Activated CD4-positive, alpha-beta T cell treated with anti-CD3 and anti-CD28 coated beads, Interleukin-2, amount 10 ng/mL, durations not matched to agents 7 days and 5 days (primary cell): ENCODE data around the gene ANKRD26. TPM values are rescaled to one million over a fixed set of nuclear protein-coding genes. Genes with fewer than 3 reads are reported as not detected.

Source experiments
- total RNA-seq, 2 experiments: library from RNA; stranded (reverse); gene quantifications; one replicate each; pipeline ENCODE4 v1.2.3, GENCODE V29; 2021

ANKRD26 gene
- total RNA-seq, 2 experiments from 2014 or later, result 10.3 to 11.6 TPM

Other genes with a start within 250 kb of the ANKRD26 start
- 10 to 100 TPM; 59.7 to 65.2 TPM for gene ABI1, start 239.5 kb downstream of the ANKRD26 start, total RNA-seq
- 100 to 1,000 TPM; 105 to 127 TPM for gene YME1L1, start 53.9 kb upstream of the ANKRD26 start, total RNA-seq
- 10 to 100 TPM; 32.3 to 38.4 TPM for gene MASTL, start 54.9 kb upstream of the ANKRD26 start, total RNA-seq
- 10 to 100 TPM; 19.2 to 21.6 TPM for gene ACBD5, start 140.3 kb upstream of the ANKRD26 start, total RNA-seq